ENCODE data around the gene GALNT9. TPM values are rescaled to one million over a fixed set of nuclear protein-coding genes. Genes with fewer than 3 reads are reported as not detected.
A peak's percentile ranks its signal among the peaks of the same experiment; 100 is the strongest.
"Not testable (repeated sequence)": the region's sequence is repeated elsewhere in the genome, so short reads cannot be mapped to it uniquely, and the experiment has no call there.

GALNT9 gene
- 0.69 TPM for total RNA-seq
- polyA plus RNA-seq, result under 1 TPM in 2 of 4 donors, not detected in 2; 0.37 to 0.64 TPM

DNA sequence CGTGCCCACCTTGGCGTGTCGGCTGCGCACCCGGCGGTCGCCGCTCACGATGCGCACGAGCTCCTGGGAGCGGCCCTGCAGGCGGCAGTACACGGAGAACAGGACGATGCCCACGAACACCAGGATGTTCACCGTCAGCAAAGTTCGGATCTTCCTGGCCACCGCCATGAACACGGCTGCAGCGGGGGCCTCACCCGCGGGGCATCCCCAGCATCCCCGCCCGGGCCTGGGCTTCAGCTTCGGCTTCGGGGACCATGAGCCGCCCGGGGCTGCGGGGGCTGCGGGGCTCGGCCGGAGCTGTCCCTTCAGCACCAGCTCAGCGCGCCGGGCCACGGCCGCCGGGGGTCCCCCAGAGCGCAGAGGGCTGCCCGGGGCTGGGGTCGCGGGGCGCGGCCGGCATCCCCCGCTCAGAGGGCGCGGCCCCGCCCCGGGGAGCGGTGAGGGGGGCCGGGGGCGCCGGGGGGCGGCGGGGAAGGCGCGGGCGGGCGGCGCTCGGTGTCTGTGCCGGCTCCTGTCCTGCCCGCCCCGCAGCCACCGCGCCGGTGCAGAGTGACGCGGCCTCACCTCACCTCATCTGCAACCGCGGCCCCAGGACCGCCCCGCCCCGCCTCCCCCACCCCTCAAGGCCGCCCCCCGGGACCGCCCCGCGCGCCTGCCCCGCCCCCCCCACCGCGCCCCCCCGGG, at the start of gene GALNT9:
TSS of gene GALNT9 (minus strand) at position 554 of the 684 bp plus-strand sequence. CDS start at position 168, 386 bp downstream.
- H3K4me1 Mint-ChIP-seq, result peaks cover 0 to 7% (median 3%) of the 10 kb centered on the region in 4 donors
- H3K27ac Mint-ChIP-seq, result peak within 1 kb of the TSS in 1 of 3 donors; percentile 32
- no peak within 1 kb of the TSS for H3K4me3 Mint-ChIP-seq
- no peak within 1 kb of the TSS for H3K27ac ChIP-seq (ENCODE audit: insufficient read depth, low read length, poor library complexity, severe bottlenecking)
- H3K4me3 ChIP-seq (ENCODE audit: low read depth, low read length), result no peak within 1 kb of the TSS
- no peaks in the 10 kb centered on the region for H3K36me3 ChIP-seq (ENCODE audit: control insufficient read depth, insufficient read depth, low read length)
- no peaks in the 10 kb centered on the region for H3K9me3 ChIP-seq (ENCODE audit: control insufficient read depth in 2 of 2, low read length in 2 of 2)
- no peaks in the 10 kb centered on the region for H3K36me3 Mint-ChIP-seq
- H3K27me3 Mint-ChIP-seq, result peaks cover 24% of the 10 kb centered on the region
- DNase-seq (no peak), ATAC-seq (ENCODE audit: low read depth in 2 of 2) (no peak)
- H3K4me1 ChIP-seq (ENCODE audit: control insufficient read depth, insufficient read depth, low read length, poor library complexity, severe bottlenecking), result no peaks in the 10 kb centered on the region
- H3K27me3 ChIP-seq (ENCODE audit: control insufficient read depth, insufficient read depth, low read length), result peaks cover 7% of the 10 kb centered on the region
- peaks cover 0 to 3% (median 0%) of the 10 kb centered on the region in 7 donors for H3K9me3 Mint-ChIP-seq

DNA sequence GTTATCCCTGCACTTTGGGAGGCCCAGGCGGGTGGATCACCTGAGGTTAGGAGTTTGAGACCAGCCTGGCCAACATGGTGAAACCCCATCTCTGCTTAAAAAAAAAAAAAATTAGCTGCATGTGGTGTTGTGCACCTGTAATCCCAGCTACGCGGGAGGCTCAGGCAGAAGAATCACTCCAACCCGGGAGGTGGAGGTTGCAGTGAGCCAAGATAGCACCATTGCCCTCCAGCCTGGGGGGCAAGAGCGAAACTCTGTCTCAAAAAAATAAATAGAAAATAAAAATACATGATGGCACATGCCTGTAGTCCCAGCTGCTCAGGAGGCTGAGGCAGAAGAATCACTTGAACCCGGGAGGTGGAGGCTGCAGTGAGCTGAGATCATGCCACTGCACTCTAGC, 49.7 kb upstream of the GALNT9 start:
- H3K4me1 ChIP-seq (ENCODE audit: control insufficient read depth, insufficient read depth, low read length, poor library complexity, severe bottlenecking); H3K9me3 Mint-ChIP-seq; ATAC-seq (ENCODE audit: low read depth in 2 of 2); H3K4me3 ChIP-seq (ENCODE audit: low read depth, low read length); H3K27ac ChIP-seq (ENCODE audit: insufficient read depth, low read length, poor library complexity, severe bottlenecking); H3K36me3 ChIP-seq (ENCODE audit: control insufficient read depth, insufficient read depth, low read length); H3K27ac Mint-ChIP-seq; DNase-seq; H3K4me3 Mint-ChIP-seq; H3K4me1 Mint-ChIP-seq; H3K36me3 Mint-ChIP-seq; H3K27me3 ChIP-seq (ENCODE audit: control insufficient read depth, insufficient read depth, low read length); H3K9me3 ChIP-seq (ENCODE audit: control insufficient read depth in 2 of 2, low read length in 2 of 2): not testable (repeated sequence)
- peaks cover 13% of the 10 kb centered on the region for H3K27me3 Mint-ChIP-seq

DNA sequence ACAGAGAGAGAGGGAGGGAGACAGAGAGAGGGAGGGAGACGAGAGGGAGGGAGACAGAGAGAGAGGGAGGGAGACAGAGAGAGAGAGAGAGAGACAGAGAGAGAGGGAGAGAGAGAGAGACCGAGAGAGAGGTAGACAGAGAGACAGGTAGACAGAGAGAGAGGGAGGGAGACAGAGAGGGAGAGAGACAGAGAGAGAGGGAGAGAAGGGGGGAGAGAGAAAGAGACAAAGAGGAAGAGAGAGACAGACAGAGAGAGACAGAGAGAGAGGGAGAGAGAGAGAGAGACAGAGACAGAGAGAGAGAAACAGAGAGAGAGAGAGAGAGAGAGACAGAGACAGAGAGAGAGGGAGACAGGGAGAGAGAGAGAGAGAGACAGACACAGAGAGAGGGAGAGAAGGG, 47.8 kb upstream of the GALNT9 start:
- H3K9me3 ChIP-seq (ENCODE audit: control insufficient read depth in 2 of 2, low read length in 2 of 2), result no peaks in the 10 kb centered on the region
- H3K4me1 Mint-ChIP-seq, result no peaks in the 10 kb centered on the region
- H3K27ac Mint-ChIP-seq, result no peak overlapping the region
- peaks cover 15% of the 10 kb centered on the region for H3K27me3 Mint-ChIP-seq
- no peaks in the 10 kb centered on the region for H3K4me1 ChIP-seq (ENCODE audit: control insufficient read depth, insufficient read depth, low read length, poor library complexity, severe bottlenecking)
- H3K36me3 Mint-ChIP-seq, result peaks cover 3% of the 10 kb centered on the region
- no peak for ATAC-seq (ENCODE audit: low read depth in 2 of 2)
- DNase-seq, result no peak
- H3K4me3 ChIP-seq (ENCODE audit: low read depth, low read length), result no peak overlapping the region
- H3K9me3 Mint-ChIP-seq, result peaks cover 0 to 1% (median 0%) of the 10 kb centered on the region in 7 donors
- no peaks in the 10 kb centered on the region for H3K36me3 ChIP-seq (ENCODE audit: control insufficient read depth, insufficient read depth, low read length)
- no peak overlapping the region for H3K27ac ChIP-seq (ENCODE audit: insufficient read depth, low read length, poor library complexity, severe bottlenecking)
- H3K4me3 Mint-ChIP-seq, result no peak overlapping the region
- H3K27me3 ChIP-seq (ENCODE audit: control insufficient read depth, insufficient read depth, low read length), result peaks cover 7% of the 10 kb centered on the region

DNA sequence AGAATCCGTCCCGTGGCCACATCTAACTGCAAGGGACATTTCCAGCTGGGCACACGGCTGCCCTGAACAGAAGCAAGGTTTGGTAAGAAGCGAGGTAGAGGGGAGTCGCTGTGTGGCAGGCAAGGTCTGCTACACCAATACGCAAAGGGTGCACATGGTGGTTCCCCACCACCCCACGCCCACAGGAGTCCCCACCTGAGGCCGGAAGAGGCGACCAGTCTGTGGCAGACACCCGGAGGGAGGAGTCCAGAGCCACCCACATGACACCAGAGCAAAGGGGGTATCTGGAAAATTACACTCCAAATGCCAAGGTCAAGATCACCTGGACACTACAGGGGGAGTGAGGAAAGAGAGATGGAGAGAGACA, 47.1 kb upstream of the GALNT9 start:
- no peak overlapping the region for H3K4me3 ChIP-seq (ENCODE audit: low read depth, low read length)
- H3K36me3 ChIP-seq (ENCODE audit: control insufficient read depth, insufficient read depth, low read length), result no peaks in the 10 kb centered on the region
- H3K4me1 ChIP-seq (ENCODE audit: control insufficient read depth, insufficient read depth, low read length, poor library complexity, severe bottlenecking), result no peaks in the 10 kb centered on the region
- H3K27me3 ChIP-seq (ENCODE audit: control insufficient read depth, insufficient read depth, low read length), result peaks cover 2% of the 10 kb centered on the region
- H3K9me3 ChIP-seq (ENCODE audit: control insufficient read depth in 2 of 2, low read length in 2 of 2), result no peaks in the 10 kb centered on the region
- Mint-ChIP-seq H3K36me3 (peaks cover 3% of the 10 kb centered on the region), H3K9me3 (peaks cover 0 to 1% (median 0%) of the 10 kb centered on the region in 7 donors), H3K27me3 (peaks cover 19% of the 10 kb centered on the region), H3K4me1 (no peaks in the 10 kb centered on the region), H3K27ac (no peak overlapping the region), H3K4me3 (no peak overlapping the region)
- DNase-seq (no peak), ATAC-seq (ENCODE audit: low read depth in 2 of 2) (no peak)
- no peak overlapping the region for H3K27ac ChIP-seq (ENCODE audit: insufficient read depth, low read length, poor library complexity, severe bottlenecking)

DNA sequence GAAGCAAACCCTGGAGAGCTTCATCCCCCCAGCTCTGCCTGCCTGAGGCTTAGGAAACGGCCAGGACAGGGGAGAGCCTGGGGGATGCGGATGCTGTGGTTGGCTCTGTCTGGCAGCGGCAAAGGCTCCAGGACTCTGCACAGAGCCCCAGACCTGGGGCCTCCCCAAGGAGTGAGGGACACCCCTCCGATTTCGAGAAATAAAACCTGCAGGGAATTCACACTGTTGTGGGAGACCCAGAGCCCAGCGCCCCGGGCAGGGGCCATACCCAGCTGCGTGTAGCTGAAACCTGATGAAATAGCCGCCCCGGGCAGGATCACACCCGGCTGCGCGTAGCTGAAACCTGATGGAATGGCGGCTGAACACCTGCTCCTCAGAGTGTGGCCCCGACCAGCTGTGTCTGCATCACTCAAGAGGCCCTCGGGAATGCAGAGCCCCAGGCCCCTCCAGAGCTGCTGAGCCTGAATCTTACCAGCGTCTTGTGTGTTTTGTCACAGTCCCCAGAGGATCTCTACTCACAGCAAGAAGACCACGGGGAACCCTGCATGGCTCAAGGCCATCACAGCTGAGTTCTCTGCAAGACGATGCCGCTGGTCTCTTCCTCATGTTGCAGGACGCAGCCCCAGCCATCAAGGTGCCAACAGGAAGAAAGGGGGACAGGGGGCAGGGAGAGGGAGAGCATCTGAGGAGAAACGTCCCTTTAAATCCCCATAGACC, 46.5 kb upstream of the GALNT9 start:
- H3K4me1 Mint-ChIP-seq, result no peaks in the 10 kb centered on the region
- peaks cover 19% of the 10 kb centered on the region for H3K27me3 Mint-ChIP-seq
- ATAC-seq (ENCODE audit: low read depth in 2 of 2), result no peak
- peaks cover 3% of the 10 kb centered on the region for H3K36me3 Mint-ChIP-seq
- no peak overlapping the region for H3K4me3 ChIP-seq (ENCODE audit: low read depth, low read length)
- H3K9me3 ChIP-seq (ENCODE audit: control insufficient read depth in 2 of 2, low read length in 2 of 2), result no peaks in the 10 kb centered on the region
- peaks cover 4% of the 10 kb centered on the region for H3K27me3 ChIP-seq (ENCODE audit: control insufficient read depth, insufficient read depth, low read length)
- H3K27ac Mint-ChIP-seq, result no peak overlapping the region
- no peaks in the 10 kb centered on the region for H3K36me3 ChIP-seq (ENCODE audit: control insufficient read depth, insufficient read depth, low read length)
- H3K4me1 ChIP-seq (ENCODE audit: control insufficient read depth, insufficient read depth, low read length, poor library complexity, severe bottlenecking), result no peaks in the 10 kb centered on the region
- peaks cover 0 to 2% (median 0%) of the 10 kb centered on the region in 7 donors for H3K9me3 Mint-ChIP-seq
- no peak for DNase-seq
- no peak overlapping the region for H3K27ac ChIP-seq (ENCODE audit: insufficient read depth, low read length, poor library complexity, severe bottlenecking)
- no peak overlapping the region for H3K4me3 Mint-ChIP-seq

DNA sequence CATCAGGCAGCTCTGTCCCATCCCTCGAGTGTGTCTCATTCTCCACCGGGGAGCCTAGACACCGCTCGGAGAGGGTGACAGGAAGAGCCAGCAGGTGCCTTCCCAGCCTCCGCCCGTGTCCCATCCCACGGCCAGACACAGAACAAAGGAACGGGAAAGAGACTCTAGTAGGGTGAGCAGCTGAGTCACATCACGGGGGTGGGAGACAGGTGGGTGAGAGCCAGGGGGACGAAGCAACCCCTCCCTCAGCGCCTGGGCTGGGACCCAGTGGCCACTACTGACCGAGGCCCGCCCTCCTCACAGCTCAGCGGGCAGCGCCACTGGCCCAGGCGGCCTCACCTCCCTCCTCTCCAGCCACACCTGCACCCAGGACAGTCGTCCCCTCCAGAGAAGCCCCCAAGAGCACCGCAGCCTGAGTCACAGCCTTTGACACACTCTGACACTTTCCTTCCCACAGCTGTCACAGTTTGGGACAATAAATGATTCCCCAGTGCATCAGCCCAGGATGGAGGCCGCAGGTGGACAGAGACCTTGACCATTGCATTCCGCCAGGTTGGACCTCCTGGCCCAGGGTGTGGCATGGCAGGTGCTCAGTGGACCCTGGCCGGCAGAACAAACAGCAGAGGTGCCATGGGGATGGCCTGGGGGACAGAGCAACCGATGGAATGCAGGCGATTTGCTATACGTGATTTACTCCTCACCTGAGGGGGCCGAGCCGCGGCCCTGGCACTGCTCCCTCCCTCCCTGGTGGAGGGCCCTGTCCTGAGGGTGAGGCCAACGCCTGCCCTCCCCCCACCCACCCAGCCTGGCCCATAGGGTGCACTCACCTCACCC, 45.4 kb upstream of the GALNT9 start:
- no peak overlapping the region for H3K4me3 ChIP-seq (ENCODE audit: low read depth, low read length)
- no peak overlapping the region for H3K27ac Mint-ChIP-seq
- DNase-seq (no peak), ATAC-seq (ENCODE audit: low read depth in 2 of 2) (no peak)
- no peaks in the 10 kb centered on the region for H3K4me1 ChIP-seq (ENCODE audit: control insufficient read depth, insufficient read depth, low read length, poor library complexity, severe bottlenecking)
- H3K36me3 Mint-ChIP-seq, result peaks cover 3% of the 10 kb centered on the region
- H3K4me1 Mint-ChIP-seq, result no peaks in the 10 kb centered on the region
- H3K4me3 Mint-ChIP-seq, result no peak overlapping the region
- no peaks in the 10 kb centered on the region for H3K36me3 ChIP-seq (ENCODE audit: control insufficient read depth, insufficient read depth, low read length)
- H3K27ac ChIP-seq (ENCODE audit: insufficient read depth, low read length, poor library complexity, severe bottlenecking), result no peak overlapping the region
- peaks cover 8% of the 10 kb centered on the region for H3K27me3 ChIP-seq (ENCODE audit: control insufficient read depth, insufficient read depth, low read length)
- H3K9me3 Mint-ChIP-seq, result peaks cover 0 to 2% (median 0%) of the 10 kb centered on the region in 7 donors
- H3K27me3 Mint-ChIP-seq, result peaks cover 24% of the 10 kb centered on the region
- H3K9me3 ChIP-seq (ENCODE audit: control insufficient read depth in 2 of 2, low read length in 2 of 2), result no peaks in the 10 kb centered on the region

DNA sequence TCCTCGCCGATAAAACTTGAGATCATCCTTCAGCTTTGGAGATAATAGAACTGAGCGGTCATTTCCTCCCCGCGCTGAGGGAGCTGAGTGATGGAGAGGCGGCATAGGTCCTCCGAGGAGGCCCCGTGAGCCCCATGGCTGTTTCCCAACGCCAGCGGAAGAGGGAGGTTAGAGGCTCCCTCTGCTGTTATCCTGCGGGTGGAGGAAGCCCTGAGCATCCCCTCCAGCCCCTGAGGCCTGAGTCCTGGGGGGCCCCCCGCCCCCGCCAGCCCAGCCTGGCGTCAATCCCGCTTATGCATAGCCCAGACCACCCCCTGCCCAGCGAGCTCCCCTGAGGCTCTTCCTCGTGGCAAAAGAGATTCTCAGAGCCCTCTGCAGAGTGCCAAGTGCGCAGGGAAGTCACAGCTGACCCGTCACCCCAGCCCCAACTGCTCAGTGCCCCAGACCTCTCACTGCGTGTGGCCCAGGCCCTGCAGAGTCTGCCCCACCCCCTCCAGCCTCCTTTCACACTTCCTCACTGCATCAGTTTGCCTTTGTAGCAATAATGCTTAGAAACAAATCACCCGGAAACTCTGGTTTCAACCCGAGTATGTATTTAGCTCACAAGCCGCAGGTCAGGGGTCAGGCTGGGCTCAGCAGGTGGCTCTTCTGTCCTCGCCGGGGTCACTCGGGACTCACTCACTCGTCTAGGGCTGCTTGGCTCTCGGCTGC, 44.7 kb upstream of the GALNT9 start:
- Histone ChIP-seq H3K27ac (ENCODE audit: insufficient read depth, low read length, poor library complexity, severe bottlenecking) (no peak overlapping the region), H3K4me1 (ENCODE audit: control insufficient read depth, insufficient read depth, low read length, poor library complexity, severe bottlenecking) (no peaks in the 10 kb centered on the region), H3K9me3 (ENCODE audit: control insufficient read depth in 2 of 2, low read length in 2 of 2) (no peaks in the 10 kb centered on the region), H3K36me3 (ENCODE audit: control insufficient read depth, insufficient read depth, low read length) (no peaks in the 10 kb centered on the region), H3K4me3 (ENCODE audit: low read depth, low read length) (no peak overlapping the region), H3K27me3 (ENCODE audit: control insufficient read depth, insufficient read depth, low read length) (peaks cover 8% of the 10 kb centered on the region)
- Mint-ChIP-seq H3K4me3 (no peak overlapping the region), H3K27me3 (peaks cover 24% of the 10 kb centered on the region), H3K4me1 (no peaks in the 10 kb centered on the region), H3K9me3 (peaks cover 0 to 2% (median 0%) of the 10 kb centered on the region in 7 donors), H3K36me3 (peaks cover 3% of the 10 kb centered on the region), H3K27ac (no peak overlapping the region)
- no peak for DNase-seq
- no peak for ATAC-seq (ENCODE audit: low read depth in 2 of 2)
